ENCODE data around the gene SNX2.

Gene SNX2

GRCh38 chr5:122874179-122874875 is 99.4 kb downstream of the SNX2 start:
- H3K27ac ChIP-seq: no peak overlapping the region
- no peak for TF ChIP-seq CTCF (conservative IDR thresholded peaks at IDR 0.05)

GRCh38 chr5:122877518-122877917 is 102.6 kb downstream of the SNX2 start:
- TF ChIP-seq CTCF (conservative IDR thresholded peaks at IDR 0.05): no peak
- H3K27ac ChIP-seq: no peak overlapping the region

- H3K27ac ChIP-seq: no peak overlapping the region
- no peak for TF ChIP-seq CTCF (conservative IDR thresholded peaks at IDR 0.05)
Observed at GRCh38 chr5:122879076-122879475, 104.2 kb downstream of the SNX2 start.

Measured in VCaP (cell line).